Upper lobe of right lung (tissue), 1 donor: Measurements from ENCODE around the gene PHACTR3. TPM values are rescaled to one million over a fixed set of nuclear protein-coding genes. Genes with fewer than 3 reads are reported as not detected.

Experiments
- ATAC-seq: fragments of 200-7000 bp; cut with Tn5 transposase; one replicate; pipeline ENCODE4 v1.9.1; 2020; ENCODE audit warnings: mild to moderate bottlenecking, moderate library complexity
- DNase-seq: peaks from one replicate; pipeline ENCODE4 v3.0.0-alpha.2; 2020
- H3K27ac ChIP-seq: fragments of 200-600 bp; one replicate; pipeline ENCODE4 v1.8.0; 2022
- H3K27me3 ChIP-seq: fragments of 200-600 bp; one replicate; pipeline ENCODE4 v1.8.0; 2022; ENCODE audit warnings: mild to moderate bottlenecking
- H3K36me3 ChIP-seq: fragments of 200-600 bp; one replicate; pipeline ENCODE4 v1.8.0; 2022
- H3K4me1 ChIP-seq: fragments of 200-600 bp; one replicate; pipeline ENCODE4 v1.8.0; 2022
- H3K4me3 ChIP-seq: fragments of 200-600 bp; one replicate; pipeline ENCODE4 v1.8.0; 2022; ENCODE audit warnings: mild to moderate bottlenecking
- H3K9me3 ChIP-seq: fragments of 200-600 bp; one replicate; pipeline ENCODE4 v1.8.0; 2022
- CTCF ChIP-seq: fragments of 200-600 bp; IDR thresholded peaks from one replicate; pipeline ENCODE4 v1.8.0; 2022; ENCODE audit warnings: antibody characterized with exemption
- intact Hi-C: fragments of 100-400 bp; cut with DNase I; formaldehyde crosslinking; loops from one replicate; pipeline ENCODE4 v1.11.0; 2022
- total RNA-seq: library from RNA; stranded (reverse); fragmentation: NEBNext Ultra II Directional; extraction: Animal tissue kit (Norgen Biotek cat#: 25700); gene quantifications from one replicate; pipeline ENCODE4 v1.2.1, GENCODE V29; 2021
- donor health status: DM: no; HTN: yes; CAD: no; lungs with severe emphysema.

PHACTR3 gene
- total RNA-seq, 1 donor from 2014 or later, result 18.2 TPM

GRCh38 chr20:59631751-59632540 is 27.6 kb downstream of the PHACTR3 start:
- no peak overlapping the region for H3K4me3 ChIP-seq
- H3K27ac ChIP-seq, result no peak overlapping the region
- intact Hi-C loops, result no loop called here
- H3K9me3 ChIP-seq, result no peaks in the 10 kb centered on the region
- DNase-seq (no peak), ATAC-seq (no peak)
- peaks cover 6% of the 10 kb centered on the region for H3K27me3 ChIP-seq
- H3K36me3 ChIP-seq, result no peaks in the 10 kb centered on the region
- TF ChIP-seq CTCF, result no peak
- H3K4me1 ChIP-seq, result no peaks in the 10 kb centered on the region

- peaks cover 7% of the 10 kb centered on the region for H3K27me3 ChIP-seq
- H3K27ac ChIP-seq, result no peak overlapping the region
- no peak for ATAC-seq
- no peak for DNase-seq
- no peak for TF ChIP-seq CTCF
- no peak overlapping the region for H3K4me3 ChIP-seq
- no peaks in the 10 kb centered on the region for H3K9me3 ChIP-seq
- intact Hi-C loops, result no loop called here
- no peaks in the 10 kb centered on the region for H3K4me1 ChIP-seq
- no peaks in the 10 kb centered on the region for H3K36me3 ChIP-seq
These were observed 28.3 kb downstream of the PHACTR3 start for GRCh38 chr20:59632541-59633113.

- DNase-seq (no peak), ATAC-seq (no peak)
- H3K4me1 ChIP-seq, result no peaks in the 10 kb centered on the region
- H3K36me3 ChIP-seq, result no peaks in the 10 kb centered on the region
- H3K4me3 ChIP-seq, result no peak overlapping the region
- peaks cover 7% of the 10 kb centered on the region for H3K27me3 ChIP-seq
- intact Hi-C loops, result no loop called here
- H3K27ac ChIP-seq, result no peak overlapping the region
- H3K9me3 ChIP-seq, result no peaks in the 10 kb centered on the region
- TF ChIP-seq CTCF, result no peak
These were observed 29.4 kb downstream of the PHACTR3 start for GRCh38 chr20:59633656-59634251.

GRCh38 chr20:59634435-59635005 is 30.2 kb downstream of the PHACTR3 start:
- Histone ChIP-seq H3K27me3 (peaks cover 7% of the 10 kb centered on the region), H3K27ac (no peak overlapping the region), H3K9me3 (no peaks in the 10 kb centered on the region), H3K36me3 (no peaks in the 10 kb centered on the region), H3K4me3 (no peak overlapping the region), H3K4me1 (no peaks in the 10 kb centered on the region)
- intact Hi-C loops, result no loop called here
- DNase-seq (no peak), ATAC-seq (no peak)
- TF ChIP-seq CTCF, result no peak

- TF ChIP-seq CTCF, result no peak
- Histone ChIP-seq H3K27ac (no peak overlapping the region), H3K4me1 (no peaks in the 10 kb centered on the region), H3K9me3 (no peaks in the 10 kb centered on the region), H3K4me3 (no peak overlapping the region), H3K36me3 (no peaks in the 10 kb centered on the region), H3K27me3 (peaks cover 7% of the 10 kb centered on the region)
- DNase-seq (no peak), ATAC-seq (no peak)
- intact Hi-C loops, result no loop called here
These were observed 32.5 kb downstream of the PHACTR3 start for GRCh38 chr20:59636766-59637370.
